ENCODE data around the gene ADGRB3.

ADGRB3 gene

GRCh38 chr6:68709882-68710281 lies 74.8 kb downstream of the ADGRB3 start:
- DNase-seq: no peak

- no peak for DNase-seq
Observed at GRCh38 chr6:68710496-68710895, 75.4 kb downstream of the ADGRB3 start.

GRCh38 chr6:68710916-68711315 lies 75.8 kb downstream of the ADGRB3 start:
- no peak for DNase-seq

- DNase-seq: no peak
Observed at GRCh38 chr6:68711386-68712000, 76.4 kb downstream of the ADGRB3 start.

- no peak for DNase-seq
Observed at GRCh38 chr6:68716620-68717019, 81.5 kb downstream of the ADGRB3 start.

- DNase-seq: peak; percentile 93
Observed at GRCh38 chr6:68718385-68719073, 83.4 kb downstream of the ADGRB3 start.

- no peak for DNase-seq
Observed at GRCh38 chr6:68719761-68720160, 84.7 kb downstream of the ADGRB3 start.

- no peak for DNase-seq
Observed at GRCh38 chr6:68722891-68723527, 87.9 kb downstream of the ADGRB3 start.

- no peak for DNase-seq
Observed at GRCh38 chr6:68724060-68724459, 89.0 kb downstream of the ADGRB3 start.

GRCh38 chr6:68726337-68726736 lies 91.3 kb downstream of the ADGRB3 start:
- DNase-seq: no peak

- DNase-seq: no peak
Observed at GRCh38 chr6:68726992-68727391, 91.9 kb downstream of the ADGRB3 start.

- no peak for DNase-seq
Observed at GRCh38 chr6:68727699-68728098, 92.6 kb downstream of the ADGRB3 start.

- DNase-seq: peak; percentile 43
Observed at GRCh38 chr6:68728159-68728979, 93.3 kb downstream of the ADGRB3 start.

GRCh38 chr6:68729377-68729903 lies 94.4 kb downstream of the ADGRB3 start:
- no peak for DNase-seq

GRCh38 chr6:68730291-68731054 lies 95.4 kb downstream of the ADGRB3 start:
- no peak for DNase-seq

- no peak for DNase-seq
Observed at GRCh38 chr6:68732423-68732822, 97.3 kb downstream of the ADGRB3 start.

- peak; percentile 26 for DNase-seq
Observed at GRCh38 chr6:68735866-68736265, 100.8 kb downstream of the ADGRB3 start.

- DNase-seq: peak; percentile 20
Observed at GRCh38 chr6:68737061-68737460, 102.0 kb downstream of the ADGRB3 start.

- DNase-seq: no peak
Observed at GRCh38 chr6:68738039-68738438, 103.0 kb downstream of the ADGRB3 start.

- DNase-seq: no peak
Observed at GRCh38 chr6:68740828-68741500, 105.9 kb downstream of the ADGRB3 start.

GRCh38 chr6:68741501-68742386 lies 106.7 kb downstream of the ADGRB3 start:
- no peak for DNase-seq

Measured in fibroblast of skin of right biceps (primary cell).